GM21528 (cell line): ENCODE results near the gene NDUFA7.
"Not testable (repeated sequence)": the region's sequence is repeated elsewhere in the genome, so short reads cannot be mapped to it uniquely, and the experiment has no call there.

Source experiments
- ATAC-seq: cut with Tn5 transposase; IDR thresholded peaks from one replicate; pipeline ENCODE4 v1.9.1; 2021; ENCODE audit warnings: mild to moderate bottlenecking, moderate library complexity; ENCODE audit not compliant: unreplicated experiment, low FRiP score

The NDUFA7 gene

GRCh38 chr19:8321067-8321985 lies at the start of gene NDUFA7, which contains the start of gene RPS28:
NDUFA7 (minus strand) TSS chr19:8321375; CDS start chr19:8321358, 17 bp downstream.
RPS28 (plus strand) TSS chr19:8321496; CDS start chr19:8321531, 35 bp downstream.
- peak; percentile 77 for ATAC-seq

- no peak for ATAC-seq
These were observed 49.2 kb upstream of the NDUFA7 start for GRCh38 chr19:8370176-8371010.

DNA sequence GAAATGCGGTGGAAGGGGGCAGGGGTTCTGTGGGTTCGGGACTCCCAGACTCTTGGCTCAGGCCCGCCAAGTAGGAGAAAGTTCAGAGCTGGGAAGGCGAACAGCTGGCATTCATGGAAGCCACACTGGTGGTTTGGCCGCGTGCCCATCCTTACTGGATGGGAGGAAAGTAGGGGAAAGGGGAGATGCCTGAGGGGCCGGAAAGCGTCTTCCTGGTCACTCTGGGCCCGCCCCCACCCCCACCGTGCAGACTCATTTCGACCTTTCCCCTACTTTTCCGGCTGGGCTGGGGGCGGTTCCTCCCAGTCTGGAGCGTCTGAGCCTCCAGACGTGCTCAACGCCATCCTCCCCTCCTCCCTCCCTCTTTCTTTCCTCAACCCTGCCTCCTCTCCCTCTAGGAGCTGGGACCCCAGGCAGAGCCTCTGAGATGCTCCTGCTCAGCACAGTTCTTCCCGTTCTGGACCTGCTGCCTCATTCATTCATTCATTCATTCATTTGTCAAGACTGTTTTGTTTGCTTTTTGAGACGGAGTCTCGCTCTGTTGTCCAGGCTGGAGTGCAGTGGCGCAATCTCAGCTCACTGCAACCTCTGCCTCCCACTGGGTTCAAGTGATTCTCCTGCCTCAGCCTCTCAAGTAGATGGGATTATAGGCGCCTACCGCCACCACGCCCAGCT lies 46.3 kb upstream of the NDUFA7 start:
- no peak for ATAC-seq

DNA sequence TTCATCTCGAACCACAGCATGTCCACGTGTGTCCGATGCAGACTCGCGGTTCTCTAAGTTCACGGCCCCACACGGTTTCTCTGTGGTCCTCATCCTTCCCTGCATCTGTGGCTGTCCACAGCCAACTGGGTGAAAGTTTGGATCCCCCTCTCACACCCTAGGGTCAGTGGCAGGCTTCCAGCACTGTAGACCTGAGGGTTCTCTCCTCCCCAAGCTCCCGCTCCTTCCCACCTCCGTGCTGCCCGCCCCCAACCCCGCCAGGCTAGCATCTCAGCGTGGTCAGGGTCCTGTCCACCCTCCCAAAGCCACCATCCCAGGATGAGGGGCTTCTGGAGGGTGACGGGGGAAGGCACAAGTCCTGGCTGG lies 45.8 kb upstream of the NDUFA7 start:
- ATAC-seq = no peak

GRCh38 chr19:8366121-8366581 lies 45.0 kb upstream of the NDUFA7 start:
- no peak for ATAC-seq

GRCh38 chr19:8363803-8364771 lies 42.9 kb upstream of the NDUFA7 start, which contains the start of gene ANGPTL4:
ANGPTL4 (plus strand) TSS chr19:8364155; CDS start chr19:8364322, 167 bp downstream.
- ATAC-seq = no peak

GRCh38 chr19:8361921-8362793 lies 41.0 kb upstream of the NDUFA7 start:
- no peak for ATAC-seq

DNA sequence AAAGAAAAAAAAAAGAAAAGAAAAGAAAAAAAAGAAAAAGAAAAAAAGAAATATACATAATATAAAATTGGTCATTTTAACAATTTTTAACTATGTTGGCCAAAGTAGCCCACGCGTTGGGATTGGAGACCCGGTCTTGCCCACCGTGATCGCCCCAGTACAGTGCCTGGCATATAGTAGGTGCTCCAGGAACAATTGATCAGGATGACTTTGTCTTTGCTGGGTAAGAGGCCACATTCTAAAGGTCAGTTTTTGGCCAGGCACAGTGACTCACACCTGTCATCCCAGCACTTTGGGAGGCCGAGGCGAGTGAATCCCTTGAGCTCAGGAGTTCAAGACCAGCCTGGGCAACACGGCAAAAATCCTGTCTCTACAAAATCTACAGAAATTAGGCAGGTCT lies 39.0 kb upstream of the NDUFA7 start:
- ATAC-seq = no peak

DNA sequence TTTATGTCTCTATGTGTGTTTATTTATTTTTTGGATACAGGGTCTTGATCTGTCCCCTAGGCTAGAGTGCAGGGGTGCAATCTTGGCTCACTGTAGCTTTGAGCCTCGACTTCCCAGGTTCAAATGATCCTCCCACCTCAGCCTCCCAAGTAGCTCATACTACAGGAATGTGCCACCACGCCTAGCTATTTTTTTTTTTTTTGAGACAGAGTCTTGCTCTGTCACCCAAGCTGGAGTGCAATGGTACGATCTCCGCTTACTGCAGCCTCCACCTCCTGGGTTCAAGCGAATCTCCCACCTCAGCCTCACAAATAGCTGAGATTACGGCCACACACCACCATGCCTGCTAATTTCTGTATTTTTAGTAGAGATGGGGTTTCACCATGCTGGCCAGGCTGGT lies 37.8 kb upstream of the NDUFA7 start:
- ATAC-seq = no peak

DNA sequence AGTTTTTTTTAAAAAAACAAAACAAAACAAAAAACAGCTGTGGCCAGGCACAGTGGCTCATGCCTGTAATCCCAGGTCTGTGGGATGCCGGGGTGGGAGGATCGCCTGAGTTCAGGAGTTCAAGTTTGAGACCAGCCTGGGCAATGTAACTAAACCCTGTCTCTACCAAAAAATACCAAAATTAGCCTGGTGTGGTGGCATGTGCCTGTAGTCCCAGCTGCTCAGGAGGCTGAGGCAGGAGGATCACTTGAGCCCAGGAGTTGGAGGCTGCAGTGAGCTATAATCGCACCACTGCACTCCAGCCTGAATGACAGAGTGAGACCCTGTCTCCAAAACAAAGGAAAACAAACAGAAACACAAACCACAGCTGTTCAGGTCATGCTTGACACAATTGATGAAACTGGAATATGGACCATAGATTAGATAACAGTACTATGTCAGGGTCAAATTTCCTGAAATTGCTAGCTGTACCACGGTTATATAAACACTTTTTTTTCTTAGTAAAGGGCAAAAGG lies 35.9 kb upstream of the NDUFA7 start:
- no peak for ATAC-seq

DNA sequence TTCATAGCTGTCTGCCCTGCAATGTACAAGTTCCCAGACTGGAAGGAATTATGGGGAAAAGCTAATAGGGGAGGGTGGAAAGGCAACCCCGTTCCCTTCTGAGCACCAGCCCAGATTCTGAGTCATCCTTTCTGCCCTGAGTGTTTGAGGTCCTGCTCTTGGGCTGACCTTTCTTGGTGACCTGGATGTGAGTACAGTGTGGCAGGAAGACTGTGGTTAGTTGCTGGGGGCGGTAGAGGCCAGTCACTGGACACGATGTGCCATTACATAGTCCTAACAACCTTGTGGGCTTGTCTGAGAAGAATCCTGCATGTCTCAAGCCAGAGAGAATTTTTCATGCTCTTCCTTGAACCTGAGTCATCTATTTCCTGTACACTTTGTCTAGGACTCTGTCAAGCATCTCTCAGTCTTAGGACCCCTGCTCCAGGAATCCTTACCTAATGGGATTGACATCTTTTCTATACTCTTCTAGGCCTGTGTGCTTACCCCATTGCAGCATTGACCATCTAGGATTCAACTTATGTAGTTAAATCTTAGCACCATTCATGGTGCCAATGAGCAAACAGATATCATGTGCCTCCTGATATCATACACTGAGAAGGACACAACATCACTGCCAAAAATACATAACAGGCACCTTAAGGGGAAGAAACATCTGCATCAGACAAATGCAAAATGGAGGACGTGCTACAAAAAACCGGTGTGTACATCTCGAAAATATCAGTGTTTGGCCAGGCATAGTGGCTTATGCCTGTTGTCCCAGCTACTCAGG lies 34.6 kb upstream of the NDUFA7 start:
- ATAC-seq = no peak

- not testable (repeated sequence) for ATAC-seq
These were observed 31.7 kb upstream of the NDUFA7 start for GRCh38 chr19:8352845-8353244.

GRCh38 chr19:8352134-8352827 lies 31.1 kb upstream of the NDUFA7 start:
- no peak for ATAC-seq

- not testable (repeated sequence) for ATAC-seq
These were observed 28.6 kb upstream of the NDUFA7 start for GRCh38 chr19:8349629-8350372.

- ATAC-seq = no peak
These were observed 22.3 kb upstream of the NDUFA7 start for GRCh38 chr19:8343483-8343844.
